A673 (cell line): ENCODE measurements around the gene TMCC1. TPM values are rescaled to one million over a fixed set of nuclear protein-coding genes. Genes with fewer than 3 reads are reported as not detected.

Source experiments
- BruUV-seq: library from RNA; stranded (reverse); fragments of 400-500 nt; replicated peaks from 2 replicates; lab custom pipeline; 2021; lab: Mats Ljungman, UMichigan
- CTCF ChIA-PET: fragments of 300-600 bp; sonication (Branson Sonifier 250); formaldehyde crosslinking; loops from one replicate; lab custom pipeline; 2022; ENCODE audit warnings: antibody characterized with exemption; lab: Charles Lee
- POLR2A ChIA-PET: fragments of 300-600 bp; sonication (Branson Sonifier 250); formaldehyde crosslinking; loops from one replicate; lab custom pipeline; 2022; ENCODE audit warnings: antibody characterized with exemption; ENCODE audit not compliant: low non-redundant PET; lab: Charles Lee
- DNase-seq: peaks from one replicate; pipeline ENCODE4 v3.0.0-alpha.2; 2015; ENCODE audit warnings: low spot score
- H3K27ac ChIP-seq: fragments of 200-600 bp; sonication (generic); 2 replicates; pipeline ENCODE4 v1.5.1; 2016; ENCODE audit warnings: mixed run types, low read depth, mild to moderate bottlenecking, mixed read lengths, antibody characterized with exemption, low read length; ENCODE audit not compliant: poor library complexity, severe bottlenecking
- H3K27me3 ChIP-seq: fragments of 200-600 bp; sonication (generic); replicated peaks from 2 replicates; pipeline ENCODE4 v1.6.1; 2017; ENCODE audit warnings: mixed run types, low read depth, mild to moderate bottlenecking, mixed read lengths, antibody characterized with exemption, low read length; ENCODE audit not compliant: insufficient read depth, poor library complexity
- H3K36me3 ChIP-seq: fragments of 200-600 bp; sonication (generic); 2 replicates; pipeline ENCODE4 v1.6.1; 2016; ENCODE audit warnings: mixed run types, mild to moderate bottlenecking, mixed read lengths, antibody characterized with exemption, low read length; ENCODE audit not compliant: insufficient read depth, poor library complexity, severe bottlenecking
- H3K4me1 ChIP-seq: fragments of 200-600 bp; sonication (generic); 2 replicates; pipeline ENCODE4 v1.6.1; 2017; ENCODE audit warnings: mixed run types, mild to moderate bottlenecking, mixed read lengths, antibody characterized with exemption, low read length; ENCODE audit not compliant: insufficient read depth, poor library complexity, severe bottlenecking
- H3K4me3 ChIP-seq: fragments of 200-600 bp; sonication (generic); 2 replicates; pipeline ENCODE4 v1.5.1; 2016; ENCODE audit warnings: low read depth, mixed run types, mild to moderate bottlenecking, mixed read lengths, low read length; ENCODE audit not compliant: poor library complexity, severe bottlenecking
- H3K9me3 ChIP-seq: fragments of 200-600 bp; sonication (generic); 2 replicates; pipeline ENCODE4 v1.6.1; 2016; ENCODE audit warnings: mixed run types, low read depth, mild to moderate bottlenecking, mixed read lengths, antibody characterized with exemption, low read length; ENCODE audit not compliant: poor library complexity, severe bottlenecking
- EZH2 ChIP-seq: fragments of 200-600 bp; sonication (generic); IDR thresholded peaks from 2 replicates; pipeline ENCODE4 v1.6.1; 2017; ENCODE audit warnings: borderline replicate concordance, low read depth, mild to moderate bottlenecking, mixed read lengths, antibody characterized with exemption, low read length; ENCODE audit not compliant: poor library complexity, severe bottlenecking
- intact Hi-C: fragments of 100-400 bp; cut with micrococcal nuclease; formaldehyde crosslinking; loops from one replicate; pipeline ENCODE4 v1.10.0; 2022; ENCODE audit not compliant: unreplicated experiment
- total RNA-seq: library from RNA; stranded (reverse); gene quantifications from 2 replicates; pipeline ENCODE4 v1.2.3, GENCODE V29; 2021
- TF ChIP-seq, protein P1 (sequence below): fragments of 300-800, 200-600 bp; sonication (generic); conservative IDR thresholded peaks from 2 replicates; pipeline ENCODE4 v1.5.1; 2017; ENCODE audit warnings: low read depth, mild to moderate bottlenecking, antibody characterized with exemption, low read length, moderate library complexity, mixed read lengths

The TMCC1 gene
- total RNA-seq, 1 experiment from 2014 or later: 29.4 TPM

DNA sequence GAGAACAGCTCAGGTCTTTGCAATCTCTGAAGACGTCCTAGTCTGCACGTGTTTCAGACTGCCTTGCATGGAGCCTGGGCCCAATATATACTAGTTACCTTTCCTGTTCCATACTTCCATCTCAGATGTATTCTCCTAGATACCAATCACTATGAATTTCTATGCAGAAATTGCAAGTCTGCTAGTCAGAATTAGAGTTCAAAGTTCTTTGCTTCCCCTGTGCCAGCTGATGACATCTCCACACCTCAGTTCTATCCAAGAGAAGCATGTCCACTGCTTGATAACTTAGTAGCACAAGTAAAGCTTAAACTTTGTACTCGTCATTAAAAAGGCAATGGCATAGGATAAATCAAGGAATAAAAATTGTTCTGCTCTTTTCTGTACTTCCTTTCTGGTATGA, 153.4 kb downstream of the TMCC1 start:
- H3K36me3 ChIP-seq: no peaks in the 10 kb centered on the region
- CTCF ChIA-PET: no interaction called here
- no peak for TF ChIP-seq EZH2
- TF ChIP-seq, protein P1, sequence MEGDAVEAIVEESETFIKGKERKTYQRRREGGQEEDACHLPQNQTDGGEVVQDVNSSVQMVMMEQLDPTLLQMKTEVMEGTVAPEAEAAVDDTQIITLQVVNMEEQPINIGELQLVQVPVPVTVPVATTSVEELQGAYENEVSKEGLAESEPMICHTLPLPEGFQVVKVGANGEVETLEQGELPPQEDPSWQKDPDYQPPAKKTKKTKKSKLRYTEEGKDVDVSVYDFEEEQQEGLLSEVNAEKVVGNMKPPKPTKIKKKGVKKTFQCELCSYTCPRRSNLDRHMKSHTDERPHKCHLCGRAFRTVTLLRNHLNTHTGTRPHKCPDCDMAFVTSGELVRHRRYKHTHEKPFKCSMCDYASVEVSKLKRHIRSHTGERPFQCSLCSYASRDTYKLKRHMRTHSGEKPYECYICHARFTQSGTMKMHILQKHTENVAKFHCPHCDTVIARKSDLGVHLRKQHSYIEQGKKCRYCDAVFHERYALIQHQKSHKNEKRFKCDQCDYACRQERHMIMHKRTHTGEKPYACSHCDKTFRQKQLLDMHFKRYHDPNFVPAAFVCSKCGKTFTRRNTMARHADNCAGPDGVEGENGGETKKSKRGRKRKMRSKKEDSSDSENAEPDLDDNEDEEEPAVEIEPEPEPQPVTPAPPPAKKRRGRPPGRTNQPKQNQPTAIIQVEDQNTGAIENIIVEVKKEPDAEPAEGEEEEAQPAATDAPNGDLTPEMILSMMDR: no peak
- DNase-seq: no peak
- H3K27me3 ChIP-seq: no peaks in the 10 kb centered on the region
- H3K4me1 ChIP-seq: peaks cover 2% of the 10 kb centered on the region
- intact Hi-C loops: no loop called here
- POLR2A ChIA-PET: no interaction called here
- H3K4me3 ChIP-seq: no peak overlapping the region
- BruUV-seq: no TSS peak
- H3K27ac ChIP-seq: no peak overlapping the region
- H3K9me3 ChIP-seq: no peaks in the 10 kb centered on the region

DNA sequence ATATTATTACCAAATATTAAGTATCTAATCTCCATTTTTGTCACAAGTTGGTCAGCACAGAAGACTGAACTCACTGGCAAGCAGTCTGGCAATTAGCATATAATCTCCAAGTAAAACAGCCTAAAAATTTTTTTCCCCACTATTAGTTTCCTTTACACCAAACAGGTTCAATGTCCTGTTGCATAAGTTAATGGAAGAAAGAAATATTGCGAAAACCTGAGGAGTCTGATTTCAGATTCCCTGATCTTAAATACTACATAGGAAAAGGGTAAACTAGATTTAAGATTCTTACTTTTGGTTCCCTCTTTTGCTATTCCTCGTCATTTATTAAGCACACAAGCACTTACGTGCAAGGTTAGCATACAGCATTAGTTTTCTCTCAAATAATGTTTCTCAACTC, 153.9 kb downstream of the TMCC1 start:
- Histone ChIP-seq H3K4me1 (peaks cover 2% of the 10 kb centered on the region), H3K9me3 (no peaks in the 10 kb centered on the region), H3K27ac (no peak overlapping the region), H3K36me3 (no peaks in the 10 kb centered on the region), H3K4me3 (no peak overlapping the region), H3K27me3 (no peaks in the 10 kb centered on the region)
- no TSS peak for BruUV-seq
- ChIA-PET CTCF (no interaction called here), POLR2A (no interaction called here)
- TF ChIP-seq, protein P1: no peak
- no peak for TF ChIP-seq EZH2
- DNase-seq: no peak
- intact Hi-C loops: no loop called here

DNA sequence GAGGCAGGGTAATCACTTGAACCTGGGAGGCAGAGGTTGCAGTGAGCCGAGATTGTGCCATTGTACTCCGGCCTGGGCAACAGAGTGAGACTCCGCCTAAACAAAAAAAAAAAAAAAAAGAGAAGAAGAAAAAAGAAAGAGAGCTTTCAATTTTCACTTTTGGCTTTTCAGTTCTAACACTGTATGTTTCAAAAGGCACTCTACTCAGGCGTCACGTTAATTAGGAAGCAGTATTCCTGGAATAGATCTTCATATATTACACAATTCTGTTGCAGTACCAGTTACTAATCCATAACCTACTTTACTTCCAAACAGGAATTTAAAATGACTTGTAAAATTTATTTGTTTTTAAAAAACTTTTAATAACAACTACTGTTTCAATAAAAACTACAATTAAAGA, 155.3 kb downstream of the TMCC1 start:
- BruUV-seq: no TSS peak
- H3K4me3 ChIP-seq: no peak overlapping the region
- H3K27me3 ChIP-seq: no peaks in the 10 kb centered on the region
- DNase-seq: no peak
- H3K9me3 ChIP-seq: no peaks in the 10 kb centered on the region
- intact Hi-C loops: no loop called here
- no peaks in the 10 kb centered on the region for H3K36me3 ChIP-seq
- POLR2A ChIA-PET: interaction anchor here (0.7 kb wide), 1 partner anchor 34 kb away, joined by 3 read pairs; no protein-coding TSS in a partner anchor
- peaks cover 2% of the 10 kb centered on the region for H3K4me1 ChIP-seq
- TF ChIP-seq, protein P1: no peak
- TF ChIP-seq EZH2: no peak
- H3K27ac ChIP-seq: no peak overlapping the region
- CTCF ChIA-PET: no interaction called here
